NCI-H345 treated with DMSO at 0.1 percent for 48 hours (cell line): ENCODE data around the gene CYSRT1.

Experiments used
- DNase-seq: peaks from one replicate; lab custom pipeline; 2025; ENCODE audit not compliant: unreplicated experiment; lab: John Stamatoyannopoulos, UW

The CYSRT1 gene

GRCh38 chr9:137267933-137268355 is 43.0 kb downstream of the CYSRT1 start:
- DNase-seq, result no peak

GRCh38 chr9:137268538-137269201 is 43.7 kb downstream of the CYSRT1 start:
- no peak for DNase-seq

DNA sequence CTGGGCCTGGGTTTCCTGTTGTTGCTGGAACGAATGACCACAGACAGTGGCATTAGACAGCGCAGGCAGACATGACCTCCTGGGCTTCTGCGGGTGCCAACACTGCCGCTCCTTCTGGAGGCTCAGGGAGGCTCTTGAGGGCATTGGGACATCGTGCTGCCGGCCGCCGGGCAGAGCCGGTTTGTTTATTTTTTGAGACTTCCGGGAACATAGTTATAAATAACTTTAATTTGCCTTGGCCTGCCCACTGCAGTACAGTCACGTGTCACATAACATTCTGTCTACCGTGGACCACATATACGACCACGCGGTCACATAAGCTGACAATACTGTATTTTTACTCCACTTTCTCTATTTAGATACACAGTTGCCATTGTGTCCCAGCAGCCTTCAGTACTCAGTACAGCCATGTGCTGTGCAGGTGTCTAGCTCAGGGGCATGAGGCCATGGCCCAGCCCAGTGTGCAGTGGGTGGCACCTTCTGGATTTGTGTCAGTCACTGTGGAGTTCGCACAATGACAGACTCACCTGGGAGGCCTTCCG is 44.3 kb downstream of the CYSRT1 start:
- DNase-seq, result no peak

- DNase-seq, result no peak
Measured at GRCh38 chr9:137270929-137271695, 46.1 kb downstream of the CYSRT1 start.

DNA sequence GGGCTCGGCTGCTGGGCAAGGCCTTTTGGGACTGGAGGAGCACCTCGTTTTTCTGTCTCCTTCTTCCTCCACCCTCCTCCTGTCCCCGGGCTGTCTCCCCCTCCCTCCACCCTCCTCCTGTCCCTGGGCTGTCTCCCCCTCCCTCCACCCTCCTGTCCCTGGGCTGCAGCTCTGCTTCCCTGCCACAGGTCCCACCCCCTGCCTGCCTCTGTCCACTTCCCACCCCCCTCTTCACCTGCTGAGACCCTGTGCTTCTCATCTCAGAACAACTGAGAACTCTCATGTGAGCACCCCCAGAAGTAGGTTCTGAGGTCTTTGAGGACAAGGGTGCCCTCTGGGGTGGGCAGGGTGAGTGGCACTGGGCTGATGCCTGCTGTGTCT is 46.7 kb downstream of the CYSRT1 start:
- no peak for DNase-seq

- peak; percentile 39 for DNase-seq
Measured at GRCh38 chr9:137272241-137273094, 47.5 kb downstream of the CYSRT1 start.

DNA sequence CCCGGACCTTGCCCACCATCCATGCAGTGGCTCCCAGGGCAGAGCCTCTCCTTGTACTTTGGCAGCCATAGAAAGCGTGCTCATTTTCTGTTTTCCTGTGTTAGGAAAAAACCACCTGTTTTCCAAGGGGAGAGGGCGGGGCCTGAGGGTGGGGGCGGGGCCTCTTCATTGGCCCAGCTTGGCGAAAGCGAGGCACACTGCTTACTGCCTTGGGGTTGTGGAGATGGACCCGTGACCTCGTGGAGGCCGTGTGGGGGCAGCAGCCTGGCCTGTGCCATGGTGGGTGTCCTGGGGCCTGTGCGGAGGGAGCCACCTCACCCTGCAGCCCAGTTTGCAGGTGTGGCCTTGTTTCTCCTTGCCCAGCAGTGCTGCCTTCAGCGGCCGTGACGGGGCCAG is 48.1 kb downstream of the CYSRT1 start:
- no peak for DNase-seq

DNA sequence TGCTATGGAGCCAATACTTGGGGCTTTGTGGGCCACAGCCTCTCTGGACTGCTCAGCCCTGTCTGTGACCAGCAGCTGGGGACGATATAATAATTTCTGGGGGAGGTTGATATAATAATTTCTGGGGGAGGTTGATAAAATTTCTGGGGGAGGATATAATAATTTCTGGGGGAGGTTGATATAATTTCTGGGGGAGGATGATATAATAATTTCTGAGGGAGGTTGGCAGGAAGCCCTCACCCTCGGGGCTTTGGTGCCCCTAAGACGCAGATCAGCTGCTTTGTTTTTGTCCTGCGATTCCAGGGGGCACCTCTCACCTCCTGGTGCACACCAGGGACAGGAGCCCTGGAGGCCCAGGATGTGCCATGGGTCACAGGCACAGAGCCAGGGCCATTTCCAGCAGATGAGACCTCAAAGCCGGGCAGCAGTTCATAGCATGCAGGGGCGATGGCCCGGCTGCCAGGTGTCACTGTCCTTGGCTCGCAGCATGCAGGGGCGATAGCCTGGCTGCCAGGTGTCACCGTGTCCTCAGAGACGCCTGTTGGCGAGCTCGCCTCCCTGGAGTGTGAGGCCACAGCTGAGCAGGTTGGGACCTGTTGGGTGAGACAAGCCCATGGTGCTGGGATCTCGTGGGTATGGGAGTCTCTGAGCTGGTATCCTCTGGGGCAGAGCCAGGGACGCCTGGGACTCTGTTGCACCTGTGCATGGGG is 48.8 kb downstream of the CYSRT1 start:
- no peak for DNase-seq

GRCh38 chr9:137275203-137275587 is 50.2 kb downstream of the CYSRT1 start:
- no peak for DNase-seq
